Subcutaneous abdominal adipose tissue (tissue), 5 donors: ENCODE measurements around the gene AGBL1.

Source experiments
- H3K27ac ChIP-seq: one replicate; pipeline ENCODE4 v1.7.0; 2013; ENCODE audit warnings: low read depth, mild to moderate bottlenecking, inconsistent platforms, low read length, moderate library complexity
- H3K27me3 ChIP-seq, 5 donors: one replicate each; pipeline ENCODE4 v1.7.0; 2013; ENCODE audit warnings: low read length in 5 of 5, inconsistent platforms in 1 of 5; ENCODE audit not compliant: control insufficient read depth in 5 of 5, insufficient read depth in 4 of 5
- H3K36me3 ChIP-seq, 5 donors: one replicate each; pipeline ENCODE4 v1.7.0; 2013; ENCODE audit warnings: low read length in 5 of 5; ENCODE audit not compliant: control insufficient read depth in 5 of 5, insufficient read depth in 5 of 5
- H3K4me1 ChIP-seq, 5 donors: one replicate each; pipeline ENCODE4 v1.7.0; 2013; ENCODE audit warnings: low read length in 5 of 5, mild to moderate bottlenecking in 3 of 5, moderate library complexity in 1 of 5; ENCODE audit not compliant: control insufficient read depth in 5 of 5, insufficient read depth in 5 of 5
- H3K4me3 ChIP-seq, 5 donors: one replicate each; pipeline ENCODE4 v1.7.0; 2013; ENCODE audit warnings: low read length in 5 of 5, low read depth in 1 of 5
- H3K9ac ChIP-seq, 5 donors: one replicate each; pipeline ENCODE4 v1.7.0; 2013; ENCODE audit warnings: low read length in 5 of 5, mild to moderate bottlenecking in 4 of 5, moderate library complexity in 3 of 5
- H3K9me3 ChIP-seq, 5 donors: one replicate each; pipeline ENCODE4 v1.7.0; 2013; ENCODE audit warnings: low read length in 5 of 5; ENCODE audit not compliant: control insufficient read depth in 5 of 5
- donor health status: healthy.
- donor health status: healthy.
- donor health status: healthy.
- donor health status: healthy.
- donor health status: healthy.

Gene AGBL1

GRCh38 chr15:86608461-86609205, 529.0 kb downstream of the AGBL1 start:
- Histone ChIP-seq H3K27me3 (peaks cover 0 to 4% (median 0%) of the 10 kb centered on the region in 5 donors), H3K9me3 (no peaks in the 10 kb centered on the region), H3K4me3 (no peak overlapping the region), H3K4me1 (no peaks in the 10 kb centered on the region), H3K36me3 (no peaks in the 10 kb centered on the region), H3K9ac (no peak overlapping the region), H3K27ac (no peak overlapping the region)

- Histone ChIP-seq H3K27me3 (peaks cover 0 to 4% (median 0%) of the 10 kb centered on the region in 5 donors), H3K9me3 (no peaks in the 10 kb centered on the region), H3K4me3 (no peak overlapping the region), H3K36me3 (no peaks in the 10 kb centered on the region), H3K9ac (no peak overlapping the region), H3K4me1 (no peaks in the 10 kb centered on the region), H3K27ac (no peak overlapping the region)
Measured at GRCh38 chr15:86609275-86609674, 529.6 kb downstream of the AGBL1 start.

- H3K27me3 ChIP-seq = peaks cover 0 to 4% (median 0%) of the 10 kb centered on the region in 5 donors
- H3K9ac ChIP-seq = no peak overlapping the region
- no peaks in the 10 kb centered on the region for H3K9me3 ChIP-seq
- no peak overlapping the region for H3K4me3 ChIP-seq
- no peaks in the 10 kb centered on the region for H3K4me1 ChIP-seq
- H3K27ac ChIP-seq = no peak overlapping the region
- no peaks in the 10 kb centered on the region for H3K36me3 ChIP-seq
Measured at GRCh38 chr15:86610038-86610437, 530.4 kb downstream of the AGBL1 start.

GRCh38 chr15:86611417-86612040, 531.9 kb downstream of the AGBL1 start:
- Histone ChIP-seq H3K36me3 (no peaks in the 10 kb centered on the region), H3K27me3 (peaks cover 0 to 4% (median 0%) of the 10 kb centered on the region in 5 donors), H3K4me3 (no peak overlapping the region), H3K4me1 (no peaks in the 10 kb centered on the region), H3K9me3 (no peaks in the 10 kb centered on the region), H3K27ac (no peak overlapping the region), H3K9ac (no peak overlapping the region)

GRCh38 chr15:86615411-86615810, 535.7 kb downstream of the AGBL1 start:
- H3K36me3 ChIP-seq = no peaks in the 10 kb centered on the region
- H3K4me3 ChIP-seq = no peak overlapping the region
- no peak overlapping the region for H3K27ac ChIP-seq
- no peaks in the 10 kb centered on the region for H3K9me3 ChIP-seq
- H3K27me3 ChIP-seq = no peaks in the 10 kb centered on the region
- no peaks in the 10 kb centered on the region for H3K4me1 ChIP-seq
- no peak overlapping the region for H3K9ac ChIP-seq

- H3K4me3 ChIP-seq = no peak overlapping the region
- no peak overlapping the region for H3K27ac ChIP-seq
- H3K9me3 ChIP-seq = no peaks in the 10 kb centered on the region
- no peaks in the 10 kb centered on the region for H3K36me3 ChIP-seq
- H3K4me1 ChIP-seq = no peaks in the 10 kb centered on the region
- H3K9ac ChIP-seq = no peak overlapping the region
- H3K27me3 ChIP-seq = no peaks in the 10 kb centered on the region
Measured at GRCh38 chr15:86615816-86616215, 536.1 kb downstream of the AGBL1 start.

- H3K27ac ChIP-seq = no peak overlapping the region
- H3K4me1 ChIP-seq = no peaks in the 10 kb centered on the region
- H3K27me3 ChIP-seq = no peaks in the 10 kb centered on the region
- H3K36me3 ChIP-seq = no peaks in the 10 kb centered on the region
- H3K4me3 ChIP-seq = no peak overlapping the region
- H3K9me3 ChIP-seq = no peaks in the 10 kb centered on the region
- no peak overlapping the region for H3K9ac ChIP-seq
Measured at GRCh38 chr15:86616771-86617170, 537.1 kb downstream of the AGBL1 start.

GRCh38 chr15:86620157-86620556, 540.5 kb downstream of the AGBL1 start:
- H3K9ac ChIP-seq = no peak overlapping the region
- H3K4me3 ChIP-seq = no peak overlapping the region
- peaks cover 0 to 4% (median 0%) of the 10 kb centered on the region in 5 donors for H3K27me3 ChIP-seq
- H3K27ac ChIP-seq = no peak overlapping the region
- peaks cover 0 to 4% (median 0%) of the 10 kb centered on the region in 5 donors for H3K4me1 ChIP-seq
- H3K36me3 ChIP-seq = no peaks in the 10 kb centered on the region
- H3K9me3 ChIP-seq = no peaks in the 10 kb centered on the region

- no peaks in the 10 kb centered on the region for H3K9me3 ChIP-seq
Measured at GRCh38 chr15:86620641-86621349, 541.1 kb downstream of the AGBL1 start.

GRCh38 chr15:86623236-86623635, 543.6 kb downstream of the AGBL1 start:
- Histone ChIP-seq H3K4me3 (no peak overlapping the region), H3K4me1 (peaks cover 0 to 4% (median 0%) of the 10 kb centered on the region in 5 donors), H3K9ac (no peak overlapping the region), H3K27me3 (peaks cover 0 to 6% (median 0%) of the 10 kb centered on the region in 5 donors), H3K9me3 (no peaks in the 10 kb centered on the region), H3K27ac (no peak overlapping the region), H3K36me3 (no peaks in the 10 kb centered on the region)

More at GRCh38 chr15:86620641-86621349, 541.1 kb downstream of the AGBL1 start:
- peaks cover 0 to 4% (median 0%) of the 10 kb centered on the region in 5 donors for H3K27me3 ChIP-seq
- no peak overlapping the region for H3K27ac ChIP-seq
- no peak overlapping the region for H3K9ac ChIP-seq
- H3K4me3 ChIP-seq = no peak overlapping the region
- no peaks in the 10 kb centered on the region for H3K36me3 ChIP-seq
- H3K4me1 ChIP-seq = peaks cover 0 to 4% (median 0%) of the 10 kb centered on the region in 5 donors
